IMR-90 (cell line): ENCODE measurements around the gene PRKCA. TPM values are rescaled to one million over a fixed set of nuclear protein-coding genes. Genes with fewer than 3 reads are reported as not detected.
A peak's percentile ranks its signal among the peaks of the same experiment; 100 is the strongest.

Experiments
- ATAC-seq: fragments of 200-7000 bp; cut with Tn5 transposase; 2 replicates; pipeline ENCODE4 v1.9.1; 2020; ENCODE audit warnings: low read depth, mild to moderate bottlenecking, moderate library complexity
- BruUV-seq: library from RNA; stranded (reverse); fragments of 400-500 nt; replicated peaks from 2 replicates; lab custom pipeline; 2021; lab: Mats Ljungman, UMichigan
- CTCF ChIA-PET: fragments of 300-600 bp; formaldehyde crosslinking; extraction: SDS; loops from one replicate; lab custom pipeline; 2021; ENCODE audit warnings: antibody characterized with exemption; lab: Yijun Ruan, JAX
- POLR2A ChIA-PET: fragments of 300-600 bp; sonication (Branson Sonifier 250); formaldehyde crosslinking; loops from one replicate; lab custom pipeline; 2022; ENCODE audit warnings: antibody characterized with exemption; ENCODE audit not compliant: unreplicated experiment; lab: Charles Lee
- DNase-seq: peaks from one replicate; pipeline ENCODE4 v3.0.0; 2013
- H2AFZ ChIP-seq: replicated peaks from 2 replicates; pipeline ENCODE3; 2013; ENCODE audit warnings: low read length, mild to moderate bottlenecking; ENCODE audit not compliant: poor library complexity
- H2AK5ac ChIP-seq: 2 replicates; pipeline ENCODE4 v1.6.1; 2013; ENCODE audit warnings: low read depth, low read length, inconsistent platforms
- H2AK9ac ChIP-seq: replicated peaks from 2 replicates; pipeline ENCODE3; 2013; ENCODE audit warnings: mild to moderate bottlenecking, low read depth, low read length, moderate library complexity; ENCODE audit not compliant: poor library complexity
- H2BK120ac ChIP-seq: 2 replicates; pipeline ENCODE4 v1.6.1; 2013; ENCODE audit warnings: low read depth, low read length, inconsistent platforms
- H2BK15ac ChIP-seq: 3 replicates; pipeline ENCODE4 v1.6.1; 2013; ENCODE audit warnings: low read depth, low read length, inconsistent platforms
- H2BK20ac ChIP-seq: 2 replicates; pipeline ENCODE4 v1.6.1; 2013; ENCODE audit warnings: low read depth, mild to moderate bottlenecking, inconsistent platforms, low read length, moderate library complexity
- H2BK5ac ChIP-seq: 2 replicates; pipeline ENCODE4 v1.6.1; 2013; ENCODE audit warnings: mild to moderate bottlenecking, low read depth, low read length, inconsistent platforms; ENCODE audit not compliant: poor library complexity, severe bottlenecking
- H3K14ac ChIP-seq: replicated peaks from 2 replicates; pipeline ENCODE4 v1.6.1; 2013; ENCODE audit warnings: low read depth, low read length, inconsistent platforms
- H3K18ac ChIP-seq: 2 replicates; pipeline ENCODE4 v1.6.1; 2013; ENCODE audit warnings: low read depth, low read length, control low read depth
- H3K23ac ChIP-seq: 2 replicates; pipeline ENCODE4 v1.6.1; 2013; ENCODE audit warnings: low read depth, low read length, inconsistent platforms
- H3K27ac ChIP-seq: 2 replicates; pipeline ENCODE4 v1.5.1; 2013; ENCODE audit warnings: mild to moderate bottlenecking, control low read depth, low read length; ENCODE audit not compliant: insufficient read depth
- H3K27me3 ChIP-seq: 2 replicates; pipeline ENCODE4 v1.6.1; 2013; ENCODE audit warnings: low read length; ENCODE audit not compliant: control insufficient read depth, insufficient read depth
- H3K36me3 ChIP-seq: 2 replicates; pipeline ENCODE4 v1.6.1; 2013; ENCODE audit warnings: low read length, mixed read lengths; ENCODE audit not compliant: control insufficient read depth, insufficient read depth
- H3K4ac ChIP-seq: 2 replicates; pipeline ENCODE4 v1.6.1; 2013; ENCODE audit warnings: low read depth, low read length, inconsistent platforms
- H3K4me1 ChIP-seq: 2 replicates; pipeline ENCODE4 v1.6.1; 2013; ENCODE audit warnings: low read length, mixed read lengths; ENCODE audit not compliant: control insufficient read depth, insufficient read depth
- H3K4me2 ChIP-seq: 2 replicates; pipeline ENCODE4 v1.6.1; 2013; ENCODE audit warnings: low read depth, mild to moderate bottlenecking, control low read depth, low read length, moderate library complexity
- H3K4me3 ChIP-seq: 2 replicates; pipeline ENCODE4 v1.5.1; 2013; ENCODE audit warnings: low read depth, mild to moderate bottlenecking, control low read depth, low read length, moderate library complexity; ENCODE audit not compliant: insufficient read depth
- H3K56ac ChIP-seq: 2 replicates; pipeline ENCODE4 v1.6.1; 2013; ENCODE audit warnings: low read length, inconsistent platforms; ENCODE audit not compliant: insufficient read depth; ENCODE audit errors: extremely low read depth
- H3K79me1 ChIP-seq, 2 experiments: 2 replicates each; pipeline ENCODE4 v1.6.1; 2013; ENCODE audit warnings: low read length in 2 of 2, inconsistent platforms in 1 of 2, low read depth in 1 of 2
- H3K9ac ChIP-seq: 2 replicates; pipeline ENCODE4 v1.6.1; 2013; ENCODE audit warnings: low read depth, low read length, control low read depth
- H3K9me1 ChIP-seq: 2 replicates; pipeline ENCODE4 v1.6.1; 2013; ENCODE audit warnings: low read length, inconsistent platforms; ENCODE audit not compliant: insufficient read depth
- H3K9me3 ChIP-seq: 2 replicates; pipeline ENCODE4 v1.6.1; 2013; ENCODE audit warnings: low read length; ENCODE audit not compliant: control insufficient read depth, insufficient read depth
- H4K20me1 ChIP-seq: 2 replicates; pipeline ENCODE4 v1.6.1; 2013; ENCODE audit warnings: low read length, inconsistent platforms; ENCODE audit not compliant: insufficient read depth
- H4K5ac ChIP-seq: 2 replicates; pipeline ENCODE4 v1.6.1; 2013; ENCODE audit warnings: mild to moderate bottlenecking, low read depth, low read length, control low read depth
- H4K8ac ChIP-seq, 2 experiments: 2 replicates each; pipeline ENCODE4 v1.6.1; 2013; ENCODE audit warnings: low read depth in 2 of 2, low read length in 2 of 2, control low read depth in 1 of 2, inconsistent platforms in 1 of 2
- H4K91ac ChIP-seq: 2 replicates; pipeline ENCODE4 v1.6.1; 2013; ENCODE audit warnings: low read depth, low read length, inconsistent platforms; ENCODE audit not compliant: insufficient read depth
- CEBPB ChIP-seq: IDR thresholded peaks from 2 replicates; pipeline ENCODE4 v1.6.1; 2012; ENCODE audit warnings: low read depth, low read length, improper control_type of control experiment
- MXI1 ChIP-seq: IDR thresholded peaks from 2 replicates; pipeline ENCODE4 v1.6.1; 2012; ENCODE audit warnings: low read depth, mild to moderate bottlenecking, low read length, moderate library complexity, borderline replicate concordance
- POLR2A ChIP-seq: IDR thresholded peaks from 2 replicates; pipeline ENCODE4 v1.6.1; 2012; ENCODE audit warnings: mild to moderate bottlenecking, low read depth, low read length
- RAD21 ChIP-seq: IDR thresholded peaks from 2 replicates; pipeline ENCODE4 v1.6.1; 2012; ENCODE audit warnings: low read length, improper control_type of control experiment
- WGBS, 2 experiments: methylation state at CpG; one replicate each; pipeline versions ENCODE4 v1.1.5 to v1.1.7; 2013; ENCODE audit warnings: missing lambda C conversion rate in 2 of 2; ENCODE audit not compliant: insufficient read length in 1 of 2; ENCODE audit errors: extremely low coverage in 2 of 2; 5-methylcytosine and 5-hydroxymethylcytosine counted together
- dilution Hi-C: fragments of 300-500 bp; cut with HindIII; formaldehyde crosslinking; loops from one replicate; pipeline ENCODE4 v1.14.3; 2018; ENCODE audit warnings: low sequenced_read_pairs; ENCODE audit not compliant: unreplicated experiment
- in situ Hi-C: fragments of 300-500 bp; cut with MboI; formaldehyde crosslinking; loops from 3 replicates; pipeline ENCODE4 v1.14.3; 2019; ENCODE audit warnings: low sequenced_read_pairs, inconsistent platforms, mixed read lengths
- intact Hi-C: fragments of 100-400 bp; cut with micrococcal nuclease; formaldehyde crosslinking; loops from 2 replicates; pipeline ENCODE4 v1.10.0; 2022
- polyA plus RNA-seq, 3 experiments: library from polyadenylated mRNA; depleted of rRNA; stranded (reverse); fragments of >200 nt; gene quantifications; 2 replicates each; pipeline ENCODE4 v1.2.3, GENCODE V29; 2012; ENCODE audit warnings: low replicate concordance in 1 of 3
- total RNA-seq: library from RNA; depleted of rRNA; stranded (reverse); fragments of >200 nt; gene quantifications from 2 replicates; pipeline ENCODE4 v1.2.3, GENCODE V29; 2012

PRKCA gene
- total and polyA plus RNA-seq, 2 of the 4 experiments (the other 2 are of a cell fraction), result 31.0 to 46.0 TPM

DNA sequence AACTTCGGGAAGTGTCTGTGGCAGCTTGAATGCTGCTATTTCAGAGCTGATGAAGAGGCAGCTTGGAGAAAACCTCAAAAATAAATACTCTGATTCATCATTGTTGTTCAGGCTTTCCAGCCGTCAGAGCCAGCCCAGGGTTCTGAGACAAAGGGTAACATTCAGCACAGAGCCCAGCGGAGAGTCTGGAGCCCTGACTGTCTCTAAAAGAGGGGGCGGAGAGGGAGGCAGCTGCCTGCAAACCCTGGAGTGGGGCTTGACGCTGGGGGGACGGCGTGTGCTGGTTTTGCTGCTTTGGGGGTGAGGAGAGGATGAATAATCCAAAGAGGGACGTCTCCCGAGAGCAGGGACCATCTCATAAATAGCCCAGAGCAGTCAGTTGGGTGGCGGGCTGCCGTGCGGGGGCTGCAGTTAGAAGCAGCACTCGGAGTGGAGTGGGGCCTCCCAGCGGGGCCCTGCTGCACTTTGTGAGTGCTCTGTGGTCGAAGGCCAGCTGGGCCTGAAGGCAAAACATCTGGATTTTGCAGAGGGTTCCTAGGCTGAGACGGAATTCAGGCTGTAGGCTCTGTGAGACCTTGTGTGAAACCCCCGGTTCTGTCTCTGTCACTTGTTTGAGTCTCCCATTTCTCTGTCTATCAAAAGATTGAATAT is 237.8 kb downstream of the PRKCA start (continued):
- TF ChIP-seq CEBPB (no peak), RAD21 (no peak; the same call in 1 of the 2 replicates)

DNA sequence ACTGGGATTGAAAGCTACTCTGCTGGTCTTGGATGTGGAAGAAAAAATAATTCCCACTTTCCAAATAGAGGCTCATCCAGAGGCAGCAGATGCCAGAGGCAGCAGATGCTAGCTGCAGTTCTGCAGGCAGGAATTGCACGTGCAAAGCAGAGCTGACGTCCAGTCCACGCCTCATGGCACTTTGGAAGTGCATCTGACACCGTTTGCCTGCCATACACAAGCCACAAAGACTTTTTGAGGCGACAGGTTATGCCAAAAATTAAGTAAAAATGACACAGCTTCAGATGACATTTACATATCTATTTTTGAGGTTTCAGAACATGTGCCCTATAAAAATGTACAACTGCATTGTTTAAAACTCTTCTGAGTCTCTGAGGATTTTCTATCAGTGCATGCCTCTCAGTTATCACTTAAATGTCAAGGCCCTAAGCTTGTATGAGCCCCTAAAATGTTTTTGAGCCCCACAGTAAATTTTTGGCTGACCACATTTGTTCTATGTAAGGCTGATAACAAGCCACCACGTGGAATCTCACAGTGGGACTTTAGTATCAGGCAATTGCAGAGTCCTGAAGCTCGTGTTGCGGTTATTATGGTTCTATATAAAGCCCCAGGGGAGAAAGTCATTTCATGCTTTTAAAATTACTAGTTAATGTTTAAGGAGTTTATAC is 239.2 kb downstream of the PRKCA start:
- Histone ChIP-seq H4K8ac (peak overlapping the region; percentile 82 to 87; a peak in 2 of 4 replicates), H3K56ac (no peak overlapping the region), H3K9me1 (peaks cover 14% of the 10 kb centered on the region), H3K4me2 (no peak overlapping the region), H2AK5ac (peak overlapping the region; percentile 96), H4K5ac (peak overlapping the region; percentile 1; the same call in 1 of the 2 replicates), H3K27me3 (no peaks in the 10 kb centered on the region), H2BK20ac (peak overlapping the region; percentile 72), H2AK9ac (no peak overlapping the region), H3K36me3 (no peaks in the 10 kb centered on the region), H2AFZ (no peak overlapping the region), H3K27ac (peak overlapping the region; percentile 3), H3K14ac (peak overlapping the region; percentile 92), H3K9ac (no peak overlapping the region), H3K79me1 (peaks cover 34 to 71% of the 10 kb centered on the region in 2 experiments), H3K23ac (peak overlapping the region; percentile 94; the same call in 1 of the 2 replicates), H2BK15ac (peak overlapping the region; percentile 20; the same call in 2 of the 3 replicates), H4K91ac (peak overlapping the region; percentile 93), H4K20me1 (peaks cover 7% of the 10 kb centered on the region; the same call in 1 of the 2 replicates), H2BK5ac (peak overlapping the region; percentile 73), H3K4me3 (no peak overlapping the region), H3K4me1 (peaks cover 35% of the 10 kb centered on the region), H3K18ac (peak overlapping the region; percentile 49), H3K4ac (peak overlapping the region; percentile 87), H3K9me3 (peaks cover 2% of the 10 kb centered on the region; the same call in 1 of the 2 replicates), H2BK120ac (peak overlapping the region; percentile 89)
- in situ Hi-C loops, result no loop called here
- dilution Hi-C loops, result no loop called here
- 79% methylated on average over 2 of the region's 8 CpGs; no CpG with 5 or more reads in 1 of the 2 experiments for WGBS, 2 experiments
- BruUV-seq, result no TSS peak
- ATAC-seq, result no peak
- DNase-seq, result no peak
- intact Hi-C loops, result loop anchor here (2.0 to 5.0 kb wide), 2 partner anchors 74 to 239 kb away; partner anchors contain the start of gene PRKCA
- ChIA-PET CTCF (interaction anchor here (0.5 kb wide), 1 partner anchor 215 kb away, joined by 3 read pairs; no protein-coding TSS in a partner anchor), POLR2A (no interaction called here)
- TF ChIP-seq CEBPB (no peak), POLR2A (no peak), MXI1 (no peak)
